Muscle layer of duodenum (tissue), 2 donors: ENCODE measurements around the gene ZXDC.

Experiments
- H3K27ac ChIP-seq: one replicate; pipeline ENCODE4 v1.7.0; 2013; ENCODE audit warnings: mild to moderate bottlenecking, low read length
- H3K27me3 ChIP-seq: one replicate; pipeline ENCODE4 v1.7.0; 2013; ENCODE audit warnings: low read depth, mild to moderate bottlenecking, control low read depth, low read length
- H3K36me3 ChIP-seq, 2 donors: one replicate each; pipeline ENCODE4 v1.7.0; 2013; ENCODE audit warnings: low read length in 2 of 2, control low read depth in 1 of 2, mild to moderate bottlenecking in 1 of 2; ENCODE audit not compliant: insufficient read depth in 2 of 2, control insufficient read depth in 1 of 2
- H3K4me1 ChIP-seq, 2 donors: one replicate each; pipeline ENCODE4 v1.7.0; 2013; ENCODE audit warnings: low read length in 2 of 2, mild to moderate bottlenecking in 2 of 2, control low read depth in 1 of 2, moderate library complexity in 1 of 2; ENCODE audit not compliant: insufficient read depth in 2 of 2, control insufficient read depth in 1 of 2
- H3K4me3 ChIP-seq, 2 donors: one replicate each; pipeline ENCODE4 v1.7.0; 2013; ENCODE audit warnings: low read length in 2 of 2, low read depth in 1 of 2, mild to moderate bottlenecking in 1 of 2
- H3K9me3 ChIP-seq, 2 donors: one replicate each; pipeline ENCODE4 v1.7.0; 2013; ENCODE audit warnings: low read length in 2 of 2, control low read depth in 1 of 2, mild to moderate bottlenecking in 1 of 2; ENCODE audit not compliant: control insufficient read depth in 1 of 2
- donor health status: healthy.

The ZXDC gene

GRCh38 chr3:126424751-126425150 lies 50.9 kb downstream of the ZXDC start:
- Histone ChIP-seq H3K36me3 (peaks cover 0 to 4% of the 10 kb centered on the region in 2 donors), H3K4me1 (no peaks in the 10 kb centered on the region)

GRCh38 chr3:126424039-126424717 lies 51.5 kb downstream of the ZXDC start:
- Histone ChIP-seq H3K36me3 (peaks cover 0 to 4% of the 10 kb centered on the region in 2 donors), H3K27me3 (no peaks in the 10 kb centered on the region), H3K4me1 (no peaks in the 10 kb centered on the region), H3K27ac (no peak overlapping the region), H3K4me3 (no peak overlapping the region), H3K9me3 (peaks cover 4 to 25% of the 10 kb centered on the region in 2 donors)

More at GRCh38 chr3:126424751-126425150, 50.9 kb downstream of the ZXDC start:
- H3K4me3 ChIP-seq: no peak overlapping the region
- H3K9me3 ChIP-seq: peaks cover 4 to 25% of the 10 kb centered on the region in 2 donors
- no peak overlapping the region for H3K27ac ChIP-seq
- H3K27me3 ChIP-seq: no peaks in the 10 kb centered on the region

- Histone ChIP-seq H3K36me3 (peaks cover 0 to 4% of the 10 kb centered on the region in 2 donors), H3K4me1 (no peaks in the 10 kb centered on the region), H3K27me3 (no peaks in the 10 kb centered on the region)
These were observed 52.3 kb downstream of the ZXDC start for GRCh38 chr3:126423191-126424038.

GRCh38 chr3:126422571-126423091 lies 53.1 kb downstream of the ZXDC start:
- Histone ChIP-seq H3K36me3 (peaks cover 0 to 4% of the 10 kb centered on the region in 2 donors), H3K27me3 (no peaks in the 10 kb centered on the region), H3K4me3 (no peak overlapping the region), H3K9me3 (peaks cover 4 to 18% of the 10 kb centered on the region in 2 donors), H3K4me1 (no peaks in the 10 kb centered on the region), H3K27ac (no peak overlapping the region)

More at GRCh38 chr3:126423191-126424038, 52.3 kb downstream of the ZXDC start:
- no peak overlapping the region for H3K4me3 ChIP-seq
- peaks cover 4 to 23% of the 10 kb centered on the region in 2 donors for H3K9me3 ChIP-seq
- no peak overlapping the region for H3K27ac ChIP-seq

- no peak overlapping the region for H3K4me3 ChIP-seq
- H3K4me1 ChIP-seq: no peaks in the 10 kb centered on the region
- peaks cover 3 to 14% of the 10 kb centered on the region in 2 donors for H3K9me3 ChIP-seq
- H3K36me3 ChIP-seq: peaks cover 0 to 4% of the 10 kb centered on the region in 2 donors
- H3K27ac ChIP-seq: no peak overlapping the region
- no peaks in the 10 kb centered on the region for H3K27me3 ChIP-seq
These were observed 53.6 kb downstream of the ZXDC start for GRCh38 chr3:126422121-126422520.

GRCh38 chr3:126421573-126422119 lies 54.0 kb downstream of the ZXDC start:
- Histone ChIP-seq H3K4me3 (no peak overlapping the region), H3K27ac (no peak overlapping the region), H3K4me1 (no peaks in the 10 kb centered on the region), H3K27me3 (no peaks in the 10 kb centered on the region), H3K9me3 (peaks cover 0 to 11% of the 10 kb centered on the region in 2 donors), H3K36me3 (peaks cover 0 to 4% of the 10 kb centered on the region in 2 donors)

- no peaks in the 10 kb centered on the region for H3K27me3 ChIP-seq
- no peak overlapping the region for H3K27ac ChIP-seq
- no peaks in the 10 kb centered on the region for H3K4me1 ChIP-seq
- H3K36me3 ChIP-seq: peaks cover 0 to 4% of the 10 kb centered on the region in 2 donors
- H3K4me3 ChIP-seq: no peak overlapping the region
- no peaks in the 10 kb centered on the region for H3K9me3 ChIP-seq
These were observed 55.6 kb downstream of the ZXDC start for GRCh38 chr3:126419886-126420786.

- H3K36me3 ChIP-seq: peaks cover 0 to under 1% of the 10 kb centered on the region in 2 donors
- no peak overlapping the region for H3K4me3 ChIP-seq
- H3K27ac ChIP-seq: no peak overlapping the region
- no peaks in the 10 kb centered on the region for H3K4me1 ChIP-seq
- no peaks in the 10 kb centered on the region for H3K27me3 ChIP-seq
- no peaks in the 10 kb centered on the region for H3K9me3 ChIP-seq
These were observed 56.5 kb downstream of the ZXDC start for GRCh38 chr3:126419151-126419703.

GRCh38 chr3:126418661-126419131 lies 57.0 kb downstream of the ZXDC start:
- Histone ChIP-seq H3K4me3 (no peak overlapping the region), H3K9me3 (no peaks in the 10 kb centered on the region), H3K4me1 (no peaks in the 10 kb centered on the region), H3K36me3 (no peaks in the 10 kb centered on the region), H3K27me3 (no peaks in the 10 kb centered on the region), H3K27ac (no peak overlapping the region)

GRCh38 chr3:126417981-126418530 lies 57.6 kb downstream of the ZXDC start:
- no peak overlapping the region for H3K4me3 ChIP-seq
- no peak overlapping the region for H3K27ac ChIP-seq
- no peaks in the 10 kb centered on the region for H3K4me1 ChIP-seq
- no peaks in the 10 kb centered on the region for H3K36me3 ChIP-seq
- no peaks in the 10 kb centered on the region for H3K27me3 ChIP-seq
- no peaks in the 10 kb centered on the region for H3K9me3 ChIP-seq
